GM19328 (cell line): Measurements from ENCODE around the gene HEXB.
"Not testable (repeated sequence)": the region's sequence is repeated elsewhere in the genome, so short reads cannot be mapped to it uniquely, and the experiment has no call there.

Experiments
- ATAC-seq: cut with Tn5 transposase; IDR thresholded peaks from one replicate; pipeline ENCODE4 v1.9.1; 2021; ENCODE audit warnings: mild to moderate bottlenecking, moderate library complexity; ENCODE audit not compliant: unreplicated experiment

Gene HEXB

GRCh38 chr5:74657165-74657564, 27.9 kb upstream of the HEXB start:
- ATAC-seq = no peak

- no peak for ATAC-seq
These were observed 25.9 kb upstream of the HEXB start for GRCh38 chr5:74659172-74659571.

GRCh38 chr5:74660140-74660539, 24.9 kb upstream of the HEXB start:
- ATAC-seq = no peak

DNA sequence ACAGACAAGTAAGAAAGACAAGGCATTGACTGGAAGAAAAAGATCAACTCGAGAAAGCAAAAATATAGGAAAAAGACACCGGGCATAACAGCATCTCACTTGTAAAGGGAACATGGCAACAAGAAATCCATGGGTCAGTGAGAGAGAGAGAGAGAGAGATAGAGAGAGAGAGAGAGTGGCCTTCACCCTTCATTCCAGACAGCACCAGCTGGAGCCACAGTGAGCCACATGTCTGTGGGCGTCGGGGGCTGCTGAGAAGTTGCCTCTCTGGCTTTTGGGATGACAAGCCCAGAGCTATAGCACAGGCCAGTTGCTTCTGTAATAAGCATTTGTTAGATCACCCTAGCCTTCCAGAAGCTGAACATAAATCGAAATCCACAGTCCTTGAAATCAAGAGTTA, 24.2 kb upstream of the HEXB start:
- no peak for ATAC-seq

- no peak for ATAC-seq
These were observed 20.5 kb upstream of the HEXB start for GRCh38 chr5:74664551-74664950.

DNA sequence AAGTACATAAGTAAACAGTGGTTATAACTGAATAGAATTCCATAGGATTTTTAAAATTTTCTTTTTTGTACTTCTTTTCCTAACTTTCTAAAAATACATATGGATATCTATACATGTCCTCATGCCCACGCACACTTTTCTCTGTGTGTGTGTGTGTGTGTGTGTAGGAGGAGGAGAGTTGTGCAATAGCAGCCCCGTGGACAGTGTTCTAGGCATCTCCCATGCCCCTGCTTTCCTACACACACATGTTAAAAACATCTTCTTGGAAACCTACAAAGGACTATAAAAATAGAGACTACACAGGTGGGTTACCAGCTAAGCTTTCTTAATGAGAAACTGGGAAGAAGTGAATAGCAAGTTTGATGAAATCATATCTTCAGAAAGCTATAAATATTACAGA, 19.8 kb upstream of the HEXB start:
- no peak for ATAC-seq

GRCh38 chr5:74665816-74666215, 19.2 kb upstream of the HEXB start:
- ATAC-seq = no peak

DNA sequence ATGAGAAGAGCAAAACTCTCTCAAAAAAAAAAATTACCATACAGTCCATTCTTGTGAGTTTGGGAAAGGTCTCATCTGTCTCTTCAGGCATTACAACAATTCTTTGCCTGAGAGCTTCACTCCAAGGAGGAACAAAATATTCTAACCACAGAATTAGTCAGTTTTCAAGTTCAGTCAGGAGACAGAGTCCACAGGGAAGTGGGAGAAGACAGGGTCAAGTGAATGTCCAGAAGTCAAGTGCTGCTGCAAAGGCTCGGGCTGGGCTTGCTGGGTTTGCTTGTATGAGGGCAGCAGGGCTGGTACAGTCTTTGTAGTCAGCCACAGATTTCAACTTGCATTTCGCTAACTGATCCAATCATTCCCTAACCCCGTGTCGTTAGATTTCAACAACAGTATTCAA, 17.6 kb upstream of the HEXB start:
- no peak for ATAC-seq

DNA sequence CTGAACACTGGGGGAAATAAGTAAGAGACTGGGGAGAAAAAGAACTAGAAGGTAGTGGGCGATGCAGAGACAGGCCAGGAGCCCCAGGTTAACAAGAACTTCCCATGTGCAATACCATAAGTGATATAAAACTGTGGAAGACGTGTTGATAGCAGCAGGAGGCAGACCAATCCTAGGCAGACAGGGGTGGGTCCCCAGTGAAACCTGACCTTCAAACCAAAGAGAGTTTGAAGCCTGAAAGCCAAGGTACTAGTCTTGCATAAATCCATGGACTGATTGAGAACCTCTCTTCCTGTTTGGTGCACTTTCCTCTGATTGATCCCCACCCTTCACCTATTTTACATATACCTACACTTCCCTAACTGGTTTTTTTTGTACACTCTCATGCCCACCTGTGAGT, 15.2 kb upstream of the HEXB start:
- no peak for ATAC-seq

DNA sequence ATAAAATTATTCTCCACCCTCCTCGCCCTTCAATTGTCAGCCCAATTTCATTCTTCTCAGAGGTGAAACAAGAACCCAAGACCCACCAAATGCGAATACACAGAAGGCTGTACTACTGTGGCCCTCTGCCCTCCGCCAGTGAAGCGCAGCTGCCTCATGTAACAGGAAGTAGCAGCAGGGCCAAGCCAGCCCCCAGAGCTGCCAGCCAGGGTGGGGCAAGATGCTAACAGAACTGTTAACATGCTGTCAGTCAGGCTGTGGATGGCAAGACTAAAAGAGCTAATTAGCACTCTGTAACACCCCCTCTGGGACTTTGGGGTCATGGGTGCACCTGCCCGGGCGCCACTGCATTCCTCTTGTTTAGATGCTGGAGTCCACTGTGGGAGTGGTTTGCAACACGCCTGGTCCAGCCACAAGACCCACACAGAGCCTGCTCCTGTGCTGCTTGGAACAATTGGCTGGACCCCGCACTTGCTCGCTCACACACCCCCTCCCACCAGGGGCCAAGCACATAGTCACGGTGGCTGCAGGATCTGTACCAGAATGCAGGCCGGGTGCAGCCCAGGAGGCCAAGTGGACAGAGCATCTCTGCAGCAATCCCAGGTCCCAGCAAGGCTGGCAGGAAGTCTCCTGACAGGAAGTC, 14.5 kb upstream of the HEXB start:
- no peak for ATAC-seq

- ATAC-seq = no peak
These were observed 12.7 kb upstream of the HEXB start for GRCh38 chr5:74672215-74672877.

- no peak for ATAC-seq
These were observed 11.8 kb upstream of the HEXB start for GRCh38 chr5:74673011-74673790.

DNA sequence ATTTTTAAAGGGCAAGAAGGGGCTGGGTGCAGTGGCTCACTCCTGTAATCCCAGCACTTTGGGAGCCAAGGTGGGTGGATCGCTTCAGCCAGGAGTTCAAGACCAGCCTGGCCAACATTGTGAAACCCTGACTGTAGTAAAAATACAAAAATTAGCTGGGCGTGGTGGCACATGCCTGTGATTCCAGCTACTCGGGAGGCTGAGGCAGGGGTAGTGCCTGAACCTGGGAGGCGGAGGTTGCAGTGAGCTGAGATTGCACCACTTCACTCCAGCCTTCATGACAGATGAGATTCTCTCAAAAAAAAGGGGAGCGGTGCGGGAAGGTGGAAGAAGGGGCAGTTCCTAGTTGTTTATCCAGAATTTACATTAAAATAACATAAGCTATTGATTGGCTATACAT, 8.6 kb upstream of the HEXB start:
- ATAC-seq = not testable (repeated sequence)

GRCh38 chr5:74678123-74678522, 6.9 kb upstream of the HEXB start:
- ATAC-seq = not testable (repeated sequence)

- not testable (repeated sequence) for ATAC-seq
These were observed 5.7 kb upstream of the HEXB start for GRCh38 chr5:74679300-74679699.

GRCh38 chr5:74679966-74680365, 5.1 kb upstream of the HEXB start:
- ATAC-seq = no peak

DNA sequence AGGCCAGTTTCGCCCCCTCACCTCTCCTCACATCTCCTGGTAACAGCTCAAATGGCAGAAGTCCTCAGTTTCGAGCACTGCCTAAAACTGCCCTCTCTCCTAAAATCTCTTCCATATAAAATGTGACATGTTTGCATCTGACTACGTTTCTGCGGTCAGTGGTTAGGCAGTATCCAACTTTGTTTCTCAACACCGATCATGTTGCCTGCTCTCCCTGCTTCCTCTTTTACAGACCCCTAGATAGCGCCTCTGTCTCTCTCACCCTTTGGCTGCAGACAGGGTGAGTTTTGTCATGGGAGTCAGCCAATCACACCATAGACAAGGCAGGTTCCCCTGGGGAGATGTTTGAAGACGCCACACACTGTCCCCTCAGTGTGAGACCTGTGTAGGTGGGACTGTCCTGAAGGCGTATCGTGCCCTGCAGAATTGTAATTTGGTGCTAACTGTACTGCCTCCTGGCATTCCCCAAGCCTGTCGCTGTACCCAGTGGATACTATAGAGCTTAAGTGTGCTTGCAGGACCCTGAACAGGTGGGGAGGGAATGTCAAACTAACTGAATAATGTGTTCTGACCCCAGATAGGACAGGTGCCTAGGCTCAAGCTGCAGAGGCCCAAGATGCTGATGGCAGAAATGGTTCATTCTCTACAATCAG, 1.1 kb downstream of the HEXB start:
- peak; percentile 47 for ATAC-seq

DNA sequence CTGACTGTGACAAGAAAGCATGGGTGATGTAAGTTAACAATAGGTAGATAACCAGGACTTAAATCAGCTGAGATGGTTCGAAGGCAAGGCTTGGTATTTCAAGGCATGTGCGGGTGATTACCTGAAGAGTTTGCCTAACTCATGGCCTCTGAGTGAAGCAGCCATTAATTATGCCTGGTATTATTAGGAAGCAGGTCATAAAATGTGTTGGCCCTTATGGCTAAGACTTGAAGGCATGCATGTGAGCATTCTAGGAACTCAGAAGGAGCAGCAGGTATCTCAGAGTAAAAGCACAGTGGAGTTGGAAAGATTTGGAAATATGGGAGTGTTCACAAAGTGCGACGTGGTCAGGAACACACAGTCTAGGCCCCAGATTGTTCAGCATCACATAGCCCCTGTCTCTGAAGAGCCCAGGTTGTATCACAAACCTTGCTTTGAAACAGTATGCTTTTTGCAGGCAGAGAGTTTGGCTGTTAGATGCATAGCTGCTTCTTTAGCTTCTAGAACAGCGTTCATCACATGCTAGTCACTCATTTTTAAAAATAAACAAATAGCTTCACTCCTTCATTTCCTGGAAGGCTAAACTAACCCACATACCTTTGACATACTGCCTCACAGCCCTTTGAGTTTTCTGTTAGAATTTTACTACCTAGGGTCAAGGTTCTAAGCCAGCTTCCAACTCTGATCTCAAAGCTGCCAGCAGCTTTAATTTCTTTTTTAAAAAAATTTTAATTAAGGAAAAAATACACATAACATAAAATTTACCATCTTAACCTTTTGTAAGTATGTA, 2.1 kb downstream of the HEXB start:
- ATAC-seq = no peak

DNA sequence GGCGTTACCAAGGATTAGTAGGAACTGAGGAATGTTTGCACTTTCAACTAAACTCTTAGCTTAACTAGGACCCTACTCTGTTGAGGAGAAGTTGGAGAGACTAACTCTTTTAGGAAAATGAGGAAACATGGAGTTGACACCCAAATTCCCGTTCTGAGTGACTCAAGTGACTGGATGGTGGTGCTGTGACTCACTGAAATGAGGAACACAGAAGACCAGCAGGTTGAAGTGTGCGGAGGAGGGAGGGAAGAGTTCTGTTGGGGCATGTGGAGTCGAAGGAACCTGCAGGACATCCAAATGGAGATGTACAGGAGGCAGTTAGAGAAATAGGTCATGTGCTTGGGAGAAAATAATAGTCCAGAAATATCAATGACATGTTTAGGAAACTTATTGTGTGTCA, 8.2 kb downstream of the HEXB start:
- ATAC-seq = no peak

GRCh38 chr5:74717596-74717995, 32.6 kb downstream of the HEXB start:
- no peak for ATAC-seq

- ATAC-seq = no peak
These were observed 37.2 kb downstream of the HEXB start for GRCh38 chr5:74722271-74722670.
